ENCODE results near the gene UBE2J1.

UBE2J1 gene

DNA sequence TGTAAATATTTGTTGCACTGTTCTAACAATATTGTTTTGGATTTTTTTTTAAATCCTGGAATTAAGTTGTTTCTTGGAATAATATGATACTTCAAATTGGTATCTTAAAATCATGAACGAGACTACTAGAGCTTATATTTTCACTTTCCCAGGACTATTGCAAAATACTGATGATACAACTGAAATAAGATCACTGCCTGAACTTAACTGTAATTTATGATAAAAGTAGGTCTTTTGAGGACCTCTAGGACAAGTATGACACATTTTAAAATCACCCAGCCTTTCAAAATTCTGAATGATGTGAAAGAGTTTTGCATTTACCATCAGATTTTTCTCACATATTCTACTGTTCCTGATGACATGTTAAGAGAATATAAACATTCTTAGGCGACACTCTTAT lies 8.6 kb upstream of the UBE2J1 start:
- DNase-seq, result no peak

DNA sequence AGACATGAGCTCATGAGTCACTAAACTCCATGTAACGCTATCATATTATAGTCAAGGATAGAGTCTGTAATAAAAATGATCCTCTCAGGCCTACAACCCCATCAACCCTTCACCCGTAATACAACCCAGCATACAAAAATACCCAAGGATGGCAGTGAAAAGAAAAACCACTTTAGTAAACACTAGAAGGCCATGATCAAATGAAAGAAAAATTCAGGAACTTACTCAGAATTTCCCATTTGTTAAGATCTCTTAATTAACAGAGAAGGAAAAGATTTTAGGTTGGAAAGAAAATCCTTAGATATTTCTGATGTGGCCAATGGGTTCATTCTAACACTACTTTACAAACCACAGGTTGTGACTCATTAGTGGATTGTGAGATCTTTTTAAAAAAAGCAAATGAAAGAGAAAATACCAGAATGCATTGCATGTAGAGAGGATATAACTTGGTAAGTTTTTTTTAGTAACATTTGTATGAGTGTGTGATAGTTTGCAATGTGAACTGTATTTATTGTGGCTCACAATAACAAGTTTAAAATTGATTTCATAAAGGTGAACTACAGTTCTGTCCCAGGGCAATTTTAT lies 8.0 kb upstream of the UBE2J1 start:
- no peak for DNase-seq

DNA sequence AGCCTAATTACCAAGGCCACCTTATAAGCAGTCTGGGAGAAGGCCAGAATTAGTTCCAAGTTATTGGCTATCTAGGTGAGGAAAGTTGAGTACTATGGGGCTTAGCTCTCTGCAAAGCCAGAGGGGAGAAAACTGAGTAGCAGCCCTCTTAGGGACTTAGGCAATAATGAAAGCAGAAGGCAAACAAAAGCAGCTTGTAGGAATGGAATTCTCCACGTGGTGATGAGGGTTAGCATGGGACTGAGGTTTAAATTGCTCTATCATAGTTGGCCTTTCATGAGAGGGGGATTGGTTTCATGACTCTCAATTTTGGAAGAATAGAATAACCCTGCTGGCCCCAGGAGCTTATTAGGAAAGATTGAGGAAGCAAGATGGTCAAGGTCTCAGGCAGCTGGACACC lies 7.0 kb upstream of the UBE2J1 start:
- no peak for DNase-seq

DNA sequence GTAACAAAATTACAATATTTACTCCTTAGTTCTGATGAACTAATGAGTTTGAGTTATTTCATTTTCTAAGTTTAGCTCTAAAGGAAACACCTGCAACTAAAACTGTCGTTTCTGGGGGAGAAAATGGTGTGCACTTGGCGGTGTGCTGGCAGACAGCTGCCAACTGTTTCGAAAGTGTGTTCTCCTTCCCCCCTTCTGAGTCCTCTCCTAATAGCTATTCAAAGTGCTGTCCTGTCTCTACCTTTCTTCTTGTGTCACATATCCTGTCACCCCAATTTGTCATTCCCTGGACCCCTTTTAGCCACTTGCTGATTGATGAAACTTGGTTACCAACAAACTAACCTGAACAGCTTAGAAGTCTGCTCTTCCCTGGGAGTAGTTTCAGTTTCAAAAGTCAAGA lies 4.9 kb upstream of the UBE2J1 start:
- no peak for DNase-seq

DNA sequence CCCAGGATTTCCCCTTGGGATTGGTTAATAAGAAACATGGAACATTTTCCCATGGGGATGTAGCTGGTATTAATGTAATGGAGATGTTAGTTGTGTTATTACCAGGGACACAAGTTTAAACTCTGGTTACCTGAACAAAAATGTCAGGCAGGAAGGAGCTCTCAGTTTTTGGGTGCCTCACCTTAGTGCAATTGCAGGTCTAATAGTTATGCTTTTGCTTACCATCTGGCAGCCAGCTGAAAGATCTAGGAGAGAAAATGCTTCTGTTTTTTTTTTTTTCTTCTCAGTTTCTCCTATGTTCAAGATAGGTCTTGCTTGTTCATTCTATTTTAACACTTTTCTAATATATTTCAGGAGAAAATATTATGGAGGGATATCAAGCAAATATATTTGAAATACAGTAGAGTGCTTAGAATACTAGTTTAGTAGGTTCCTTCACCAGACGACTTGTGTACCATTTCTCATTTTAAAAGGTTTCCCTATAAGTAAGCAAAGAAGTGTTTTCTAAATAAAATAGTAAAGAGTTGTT lies 4.2 kb upstream of the UBE2J1 start:
- no peak for DNase-seq

DNA sequence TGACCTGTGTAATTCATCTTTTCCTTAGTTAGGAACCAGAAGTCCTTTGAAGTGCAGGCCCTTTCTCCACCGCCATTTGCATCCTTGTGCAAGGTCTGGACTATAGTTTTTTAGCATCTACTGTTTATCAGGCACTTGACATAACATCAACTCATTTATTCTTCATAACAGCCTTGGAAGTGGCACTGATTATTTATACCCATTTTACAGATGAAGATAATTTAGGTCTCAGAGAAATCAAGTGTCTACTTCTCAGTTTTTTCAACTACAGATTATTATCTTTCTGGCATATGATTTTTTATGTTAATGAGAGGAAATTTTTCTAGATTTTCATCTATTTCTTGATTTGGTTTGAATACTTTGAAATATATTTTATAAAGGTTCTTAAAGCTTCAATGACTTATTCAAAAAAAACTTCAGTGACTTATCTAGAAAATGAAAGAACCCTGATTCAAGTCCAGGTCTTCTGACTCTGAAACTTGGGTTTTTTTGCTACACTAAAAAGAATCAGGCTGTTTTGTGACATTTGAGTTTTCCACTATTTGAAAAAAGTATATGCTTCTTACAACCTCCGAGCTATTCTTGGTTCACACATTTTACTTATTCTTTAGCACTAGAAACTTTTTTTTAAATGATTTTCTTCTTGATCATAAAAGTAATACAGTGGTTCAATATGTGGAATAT lies 3.1 kb upstream of the UBE2J1 start:
- DNase-seq, result no peak

DNA sequence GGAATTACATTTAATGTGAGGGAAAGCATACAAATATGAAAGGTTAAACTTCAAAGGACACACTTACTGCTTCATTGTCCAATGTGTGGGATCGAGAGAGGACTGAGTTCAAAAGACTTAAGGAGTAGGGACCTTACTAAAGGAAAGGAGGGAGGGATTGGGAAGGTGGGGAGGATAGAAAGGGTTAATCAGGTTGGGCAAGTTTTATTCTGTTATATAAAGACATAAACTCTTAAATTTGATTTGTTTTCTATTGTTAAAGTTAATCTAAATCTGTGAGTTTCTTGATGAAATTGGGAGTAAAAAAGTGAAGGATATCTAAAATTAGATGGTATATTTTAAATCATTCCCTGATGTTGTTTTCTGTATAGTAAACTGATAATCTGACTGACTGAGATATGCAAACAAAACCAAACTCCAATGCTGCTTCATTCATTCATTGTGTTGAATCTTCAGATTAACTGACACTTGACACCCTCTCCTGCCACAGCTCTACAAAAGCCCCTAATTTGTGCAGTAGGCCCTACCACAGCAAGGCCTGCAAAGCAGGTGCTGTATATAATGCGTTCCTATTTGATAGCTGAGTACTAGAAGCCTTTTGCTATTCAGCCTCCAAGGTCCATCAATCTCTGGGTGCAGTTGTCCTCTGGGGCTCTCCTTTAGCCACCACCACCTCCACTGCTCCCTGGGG lies 1.3 kb upstream of the UBE2J1 start:
- no peak for DNase-seq

DNA sequence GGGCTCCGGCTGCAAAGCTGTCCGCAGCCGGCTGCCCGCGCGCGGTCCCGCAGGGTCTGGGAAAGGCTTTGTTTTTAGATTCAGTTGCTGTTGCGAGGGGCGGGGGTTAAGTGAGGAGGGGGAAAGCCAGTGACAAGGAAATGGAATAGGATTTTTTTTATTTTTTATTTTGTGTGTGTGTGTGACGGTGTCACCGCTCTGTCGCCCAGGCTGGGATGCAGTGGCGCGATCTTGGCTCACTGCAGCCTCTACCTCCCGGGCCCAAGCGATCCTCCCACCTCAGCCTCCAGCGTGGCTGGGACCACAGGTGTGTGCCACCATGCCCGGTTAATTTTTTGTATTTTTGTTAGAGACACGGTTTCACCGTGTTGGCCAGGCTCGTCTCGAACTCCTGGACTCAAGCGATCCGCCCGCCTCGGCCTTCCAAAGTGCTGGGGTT lies 615 bp upstream of the UBE2J1 start:
- no peak for DNase-seq

DNA sequence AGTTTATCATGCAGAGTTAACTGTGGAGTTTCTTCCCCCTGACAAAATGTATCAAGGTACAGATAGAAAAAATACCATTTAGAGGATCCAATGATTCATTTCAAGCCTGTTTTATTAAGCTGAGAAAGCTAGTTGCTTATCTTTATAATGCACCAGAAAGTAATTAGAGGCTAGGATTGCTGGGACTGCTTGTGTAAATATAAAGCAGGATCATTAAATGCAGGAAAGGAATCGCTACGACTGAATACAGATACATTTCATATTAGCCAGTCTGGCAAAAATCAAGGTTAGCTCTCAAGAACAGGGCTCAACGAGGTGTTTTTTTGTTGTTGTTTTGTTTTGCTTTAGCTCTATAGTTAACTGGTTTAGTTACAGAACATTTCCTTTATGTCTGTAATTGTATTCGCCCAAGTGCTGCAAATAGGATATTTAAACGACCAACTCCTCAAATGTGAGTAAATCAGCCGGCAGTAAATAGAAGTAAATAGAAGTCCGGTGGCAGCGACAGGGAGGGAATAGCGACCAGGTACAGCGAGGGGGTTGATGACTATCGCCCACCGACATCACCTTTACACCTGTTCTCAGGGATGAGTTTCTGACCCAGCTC lies 748 bp downstream of the UBE2J1 start:
- DNase-seq, result no peak

DNA sequence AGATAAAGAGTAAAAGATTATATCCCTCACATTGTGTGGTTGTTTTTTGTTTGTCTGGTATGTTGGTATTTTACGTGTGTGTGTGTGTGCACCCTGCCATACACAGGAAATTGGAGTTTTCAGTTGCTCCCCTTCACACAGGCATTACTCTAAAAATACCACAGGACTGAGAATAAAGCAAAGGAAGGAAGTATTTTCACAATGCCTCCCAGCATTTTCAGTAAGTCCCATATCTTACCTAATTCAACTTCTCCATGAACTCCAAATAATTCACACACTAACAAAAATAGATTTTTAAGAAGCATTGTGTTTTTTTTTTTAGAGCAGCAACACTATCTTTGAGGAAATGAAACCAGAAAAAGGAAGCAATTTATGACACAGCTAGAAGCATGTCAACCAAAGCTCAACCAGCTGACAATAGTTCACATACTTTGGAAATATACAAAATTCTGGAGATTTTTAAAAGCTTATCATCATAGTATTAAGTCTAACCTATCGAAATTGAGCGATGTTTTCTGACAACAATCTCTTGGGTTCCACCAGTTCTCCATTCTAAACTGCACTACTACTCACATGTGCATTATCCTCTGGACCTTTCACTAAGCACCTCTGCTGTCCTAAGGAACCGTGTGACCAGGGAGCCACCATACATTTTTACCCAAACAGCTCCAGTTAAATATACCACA lies 2.1 kb downstream of the UBE2J1 start:
- no peak for DNase-seq

DNA sequence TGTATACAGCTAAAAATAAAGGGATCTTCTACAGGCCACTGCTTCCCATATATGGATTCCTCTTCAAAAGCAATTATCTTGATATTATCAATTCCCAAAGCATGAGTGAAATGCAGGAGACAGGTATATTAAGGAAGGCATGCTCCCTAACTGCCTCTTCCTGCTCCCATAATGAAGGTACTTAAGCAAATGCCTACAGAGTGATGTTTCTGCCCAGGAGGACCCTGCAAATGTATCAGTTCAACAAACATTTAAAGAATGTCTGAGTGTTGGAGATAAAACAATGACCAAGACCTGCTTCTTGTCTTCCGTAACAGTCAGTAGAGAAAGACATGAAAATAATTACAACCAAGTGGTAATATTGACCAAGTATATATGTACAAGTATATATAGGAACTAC lies 4.2 kb downstream of the UBE2J1 start:
- DNase-seq, result no peak

DNA sequence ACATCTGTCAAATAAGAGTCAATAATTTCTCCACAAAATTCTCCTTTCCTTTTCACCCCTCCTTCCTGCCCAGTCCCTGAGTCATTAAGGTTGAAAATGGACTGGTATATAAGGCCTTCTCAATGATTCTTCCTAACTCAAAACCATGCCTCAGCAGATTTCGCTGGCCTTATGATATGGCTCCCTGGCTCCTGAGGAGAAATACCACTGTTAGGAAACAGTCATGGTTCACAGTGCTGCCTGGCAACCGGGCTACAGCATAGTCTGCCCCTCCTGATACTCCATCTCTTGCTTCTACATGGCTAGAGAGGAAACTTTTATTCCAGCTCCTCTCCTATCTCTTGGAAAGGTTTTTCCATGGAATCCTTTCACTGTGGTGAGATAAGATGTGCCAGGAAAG lies 4.7 kb downstream of the UBE2J1 start:
- no peak for DNase-seq

DNA sequence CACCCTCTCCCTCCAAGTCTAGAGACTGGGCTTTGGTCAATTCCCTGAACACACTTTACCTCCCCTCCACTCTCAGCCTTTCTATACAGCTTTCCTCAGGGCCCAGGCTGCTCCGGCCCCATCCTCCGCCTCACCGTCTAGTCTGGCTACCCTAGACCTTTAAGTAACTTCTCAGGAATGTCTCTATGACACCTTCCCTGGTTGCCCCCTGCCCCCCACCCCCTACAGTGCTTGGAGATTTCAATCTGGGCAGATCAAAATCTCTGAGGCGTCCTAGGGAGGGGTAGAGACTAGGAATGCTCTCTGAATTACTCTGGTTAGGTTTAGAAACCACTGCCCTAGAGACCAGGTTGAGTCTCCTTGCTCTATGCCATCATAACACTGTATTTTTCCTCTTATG lies 6.1 kb downstream of the UBE2J1 start:
- no peak for DNase-seq

DNA sequence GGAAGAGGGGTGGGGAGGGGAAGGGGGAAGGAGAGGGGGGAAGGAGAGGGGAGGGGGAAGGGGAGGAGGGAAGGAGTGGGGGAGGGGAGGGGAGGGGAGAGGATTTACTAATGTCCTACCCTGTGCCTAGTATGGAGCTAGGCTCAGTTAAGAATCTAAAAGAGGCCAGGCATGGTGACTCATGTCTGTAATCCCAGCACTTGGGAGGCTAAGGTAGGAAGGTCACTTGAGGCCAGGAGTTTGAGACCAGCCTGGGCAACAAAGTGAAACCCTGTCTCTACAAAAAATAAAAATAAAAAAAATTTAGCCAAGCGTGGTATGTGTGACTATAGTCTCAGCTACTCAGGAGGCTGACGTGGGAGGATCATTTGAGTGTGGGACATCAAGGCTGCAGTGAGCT lies 13.0 kb downstream of the UBE2J1 start:
- DNase-seq, result no peak

DNA sequence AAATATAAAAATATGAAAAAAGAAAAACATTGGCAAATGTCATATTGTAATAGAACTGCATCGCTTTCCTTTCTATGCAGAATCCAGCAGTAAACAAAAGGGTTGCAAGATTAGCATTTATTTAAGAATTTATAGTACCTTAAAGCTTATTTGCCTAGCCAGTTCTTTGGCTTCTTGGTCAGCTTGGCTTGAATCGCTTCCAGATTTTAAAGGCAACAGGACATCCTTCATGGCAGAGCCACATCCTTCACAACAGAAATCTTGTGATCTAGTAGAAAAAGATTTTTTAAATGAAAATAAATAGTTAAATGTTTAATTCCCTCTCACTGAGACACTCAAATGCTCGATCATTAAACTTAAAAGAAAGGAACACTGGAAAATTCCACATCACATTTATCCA lies 17.4 kb downstream of the UBE2J1 start:
- no peak for DNase-seq

DNA sequence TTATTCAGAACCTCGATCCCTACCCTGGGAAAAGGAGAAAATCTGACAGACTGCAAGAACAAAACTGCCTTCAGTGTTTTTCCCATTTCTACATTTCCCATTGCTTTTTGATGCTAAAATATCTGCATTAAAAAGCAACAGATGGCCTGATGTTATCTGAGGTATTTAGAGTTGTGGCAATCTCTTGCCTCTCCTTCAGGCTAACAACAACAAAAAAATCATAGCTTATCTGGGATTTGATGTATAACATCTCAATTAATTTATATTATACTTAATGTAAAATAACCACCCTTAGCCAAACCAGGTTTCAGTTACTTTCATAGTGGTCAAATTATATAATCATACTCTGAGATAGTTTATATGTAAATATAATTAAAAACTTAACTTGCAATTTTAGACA lies 21.6 kb downstream of the UBE2J1 start:
- DNase-seq, result no peak

DNA sequence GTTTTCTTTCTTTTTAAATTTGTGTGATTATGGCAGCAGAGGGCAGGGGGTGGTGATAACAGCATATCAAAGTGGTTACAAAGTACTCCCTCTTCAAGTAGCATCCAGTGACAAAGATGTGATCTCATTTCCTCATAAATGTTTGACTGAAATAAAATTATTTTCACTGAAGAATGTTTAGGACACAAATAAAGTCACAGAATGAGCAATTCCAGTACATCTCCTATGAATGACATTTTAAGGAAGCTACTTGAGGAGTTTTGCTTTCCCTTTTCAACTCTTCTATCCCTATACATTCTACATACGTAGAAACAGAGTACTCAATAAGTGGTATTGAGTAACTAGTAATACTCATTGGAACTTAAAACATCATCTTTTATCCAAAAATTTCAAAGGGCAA lies 23.5 kb downstream of the UBE2J1 start:
- no peak for DNase-seq

DNA sequence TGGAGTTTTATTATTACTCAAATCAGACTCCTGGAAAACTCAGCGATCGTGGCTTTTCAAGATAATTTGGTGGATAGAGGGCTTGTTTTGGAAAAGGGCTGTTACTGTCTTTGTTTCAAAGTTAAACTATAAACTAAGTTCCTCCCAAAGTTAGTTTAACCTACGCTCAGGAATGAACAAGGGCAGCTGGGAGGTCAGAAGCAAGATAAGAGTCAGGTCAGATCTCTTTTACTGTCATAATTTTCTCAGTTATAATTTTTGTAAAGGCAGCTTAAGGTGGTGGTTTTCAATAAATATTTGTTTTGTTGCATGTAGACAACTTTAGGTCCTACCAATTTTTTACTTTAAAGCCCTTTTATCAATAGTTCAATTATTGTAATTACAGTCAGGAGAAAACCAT lies 28.2 kb downstream of the UBE2J1 start:
- no peak for DNase-seq

DNA sequence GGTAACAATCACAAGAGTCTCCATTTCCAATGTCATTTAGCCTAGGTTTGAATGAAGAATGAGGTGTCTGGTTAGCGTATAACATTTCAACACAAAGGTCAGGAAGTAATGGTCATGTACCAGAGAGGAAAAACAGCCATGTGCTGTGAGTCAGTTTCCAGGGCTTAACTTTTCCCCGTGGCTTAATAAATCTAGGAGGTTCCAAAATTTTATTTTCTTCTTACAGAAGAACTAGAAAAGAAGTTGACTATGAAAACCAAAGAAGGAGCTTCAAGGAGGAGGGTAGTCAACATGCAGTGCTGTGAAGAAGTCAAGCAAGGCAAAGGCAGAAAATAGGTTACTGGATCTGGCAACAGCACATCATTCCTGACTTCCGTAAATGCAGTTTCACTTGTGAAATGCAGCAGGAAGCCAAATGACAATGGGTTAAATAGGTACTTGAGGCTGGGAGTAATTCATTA lies 29.0 kb downstream of the UBE2J1 start:
- no peak for DNase-seq

DNA sequence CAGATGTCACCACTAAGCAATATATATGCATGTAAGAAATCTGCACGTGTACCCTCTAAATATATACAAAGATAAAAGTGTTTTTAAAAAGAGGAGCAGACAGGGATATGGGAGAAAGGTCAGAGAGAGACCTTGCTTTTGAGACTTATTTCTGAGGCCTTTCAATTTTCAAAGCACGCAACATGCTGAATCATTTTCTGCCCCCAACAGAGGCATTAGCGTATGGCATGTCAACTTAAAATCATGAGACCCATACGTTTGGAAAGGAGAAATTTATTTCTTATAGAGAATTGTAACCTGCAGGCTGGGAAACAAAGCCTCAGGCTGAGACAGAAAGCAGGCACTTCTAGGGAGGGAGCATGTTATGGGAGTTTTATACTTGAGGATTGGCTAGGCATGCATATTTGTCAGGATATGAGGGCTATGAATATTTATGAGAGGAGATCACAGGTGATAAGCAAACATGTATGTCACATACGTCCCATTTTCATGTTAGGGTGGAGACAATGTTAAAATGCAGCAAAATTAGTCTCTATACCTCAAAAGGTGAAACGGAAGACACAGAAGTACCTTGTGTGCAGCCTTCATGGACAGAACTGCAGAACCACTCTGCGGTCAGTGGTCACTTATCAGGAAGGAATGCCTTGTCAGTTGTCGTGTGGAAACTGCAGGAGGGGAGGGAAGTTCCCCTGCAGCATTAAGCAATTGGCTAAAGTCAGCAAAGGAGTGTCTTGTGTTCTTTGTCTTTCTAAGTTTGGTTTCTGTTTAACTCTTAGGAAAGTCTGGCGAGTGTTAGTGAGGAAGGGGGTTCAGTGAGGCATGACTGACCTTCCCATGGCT lies 31.2 kb downstream of the UBE2J1 start:
- DNase-seq, result no peak

DNA sequence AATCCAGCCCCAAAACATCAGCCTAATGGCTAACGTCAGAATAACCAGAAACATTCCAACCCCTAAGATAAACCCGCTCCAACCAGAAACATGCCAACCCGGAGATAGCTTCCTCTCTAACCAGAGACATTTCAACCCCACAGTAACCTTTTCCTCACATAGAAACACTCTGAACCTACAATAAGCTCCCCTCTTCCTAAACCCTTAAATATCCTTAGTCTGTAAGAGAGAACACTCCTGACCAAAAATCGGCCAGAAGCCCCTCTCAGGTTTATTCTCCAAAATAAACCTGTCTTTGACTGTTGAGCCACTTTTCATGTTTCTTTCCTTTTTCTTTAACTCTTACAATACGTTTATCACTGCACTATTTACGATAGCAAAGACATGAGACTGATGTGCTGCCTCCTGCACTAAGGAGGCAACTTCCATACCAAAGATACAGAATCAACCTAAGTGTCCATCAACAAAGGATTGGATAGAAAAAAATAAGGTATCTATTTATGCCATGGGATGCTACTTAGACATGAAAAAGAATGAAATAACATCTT lies 32.4 kb downstream of the UBE2J1 start:
- no peak for DNase-seq

DNA sequence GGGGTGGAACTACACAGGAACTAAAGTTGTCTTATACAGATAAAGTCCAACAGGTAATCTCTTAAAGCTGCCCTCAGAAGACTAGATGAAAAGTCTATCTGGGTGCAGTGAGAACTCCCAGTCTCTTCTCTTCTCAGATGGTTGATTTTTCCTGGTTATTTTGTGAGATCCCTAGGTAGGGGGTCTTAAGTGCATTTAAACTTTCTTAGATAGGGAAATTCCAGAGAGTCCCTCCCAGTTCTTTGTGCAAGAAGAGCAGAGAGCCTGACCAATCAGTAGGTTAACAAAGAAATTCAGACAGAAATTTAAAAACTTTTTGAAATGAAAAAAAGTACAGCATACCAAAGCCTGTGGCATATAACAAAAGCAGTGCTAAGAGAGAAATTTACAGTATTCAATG lies 35.5 kb downstream of the UBE2J1 start:
- no peak for DNase-seq

Data from left hindlimb (tissue), 1 donor.